Suprapubic skin (tissue), 4 donors: ENCODE measurements around the gene ZNF200. TPM values are rescaled to one million over a fixed set of nuclear protein-coding genes. Genes with fewer than 3 reads are reported as not detected.

Experiments
- DNase-seq, 2 donors: peaks; one replicate each; pipeline ENCODE4 v3.0.0-alpha.2; 2019; ENCODE audit warnings: low spot score in 2 of 2
- H3K27ac ChIP-seq: fragments of 200-600 bp; sonication (generic); one replicate; pipeline ENCODE4 v1.5.1; 2019
- H3K27me3 ChIP-seq: fragments of 200-600 bp; sonication (generic); one replicate; pipeline ENCODE4 v1.5.1; 2019
- H3K36me3 ChIP-seq: fragments of 200-600 bp; sonication (generic); one replicate; pipeline ENCODE4 v1.5.1; 2019
- H3K4me1 ChIP-seq: fragments of 200-600 bp; sonication (generic); one replicate; pipeline ENCODE4 v1.5.1; 2019
- H3K4me3 ChIP-seq: fragments of 200-600 bp; sonication (generic); one replicate; pipeline ENCODE4 v1.5.1; 2019; ENCODE audit warnings: mild to moderate bottlenecking
- H3K9me3 ChIP-seq: fragments of 200-600 bp; sonication (generic); one replicate; pipeline ENCODE4 v1.5.1; 2019
- EP300 ChIP-seq: sonication (generic); formaldehyde crosslinking; IDR thresholded peaks from one replicate; pipeline ENCODE4 v1.6.1; 2017; ENCODE audit warnings: antibody characterized with exemption
- POLR2A ChIP-seq, 2 donors: fragments of 450-650 bp; IDR thresholded peaks; one replicate each; pipeline ENCODE4 v1.6.1; 2017; ENCODE audit warnings: antibody characterized with exemption in 2 of 2, mild to moderate bottlenecking in 2 of 2, moderate library complexity in 2 of 2
- POLR2AphosphoS5 ChIP-seq, 3 donors: sonication (generic); formaldehyde crosslinking; IDR thresholded peaks; one replicate each; pipeline ENCODE4 v1.6.1; 2017; ENCODE audit warnings: antibody characterized with exemption in 3 of 3
- WGBS: methylation state at CpG from one replicate; pipeline ENCODE4 v1.1.5; 2018; 5-methylcytosine and 5-hydroxymethylcytosine counted together
- total RNA-seq, 4 donors: library from RNA; depleted of rRNA; stranded (reverse); fragments of >200 nt; gene quantifications; one replicate each; pipeline ENCODE4 v1.1.0, GENCODE V29; 2016
- TF ChIP-seq, protein P1 (sequence below), 2 donors: fragments of 200-600 bp in 1 of 2; fragments of 450-650 bp in 1 of 2; sonication (generic) in 1 of 2; IDR thresholded peaks; one replicate each; pipeline ENCODE4 v1.5.1; 2016 to 2019; ENCODE audit warnings: antibody characterized with exemption in 2 of 2, mild to moderate bottlenecking in 1 of 2, moderate library complexity in 1 of 2

ZNF200 gene
- total RNA-seq, 4 donors from 2014 or later = 2.6 to 7.7 (median 4.8) TPM

- H3K9me3 ChIP-seq = no peaks in the 10 kb centered on the region
- no peak overlapping the region for H3K27ac ChIP-seq
- TF ChIP-seq POLR2A (IDR thresholded peaks at IDR 0.05) (no peak), EP300 (no peak), POLR2AphosphoS5 (IDR thresholded peaks at IDR 0.05) (no peak)
- TF ChIP-seq, protein P1, sequence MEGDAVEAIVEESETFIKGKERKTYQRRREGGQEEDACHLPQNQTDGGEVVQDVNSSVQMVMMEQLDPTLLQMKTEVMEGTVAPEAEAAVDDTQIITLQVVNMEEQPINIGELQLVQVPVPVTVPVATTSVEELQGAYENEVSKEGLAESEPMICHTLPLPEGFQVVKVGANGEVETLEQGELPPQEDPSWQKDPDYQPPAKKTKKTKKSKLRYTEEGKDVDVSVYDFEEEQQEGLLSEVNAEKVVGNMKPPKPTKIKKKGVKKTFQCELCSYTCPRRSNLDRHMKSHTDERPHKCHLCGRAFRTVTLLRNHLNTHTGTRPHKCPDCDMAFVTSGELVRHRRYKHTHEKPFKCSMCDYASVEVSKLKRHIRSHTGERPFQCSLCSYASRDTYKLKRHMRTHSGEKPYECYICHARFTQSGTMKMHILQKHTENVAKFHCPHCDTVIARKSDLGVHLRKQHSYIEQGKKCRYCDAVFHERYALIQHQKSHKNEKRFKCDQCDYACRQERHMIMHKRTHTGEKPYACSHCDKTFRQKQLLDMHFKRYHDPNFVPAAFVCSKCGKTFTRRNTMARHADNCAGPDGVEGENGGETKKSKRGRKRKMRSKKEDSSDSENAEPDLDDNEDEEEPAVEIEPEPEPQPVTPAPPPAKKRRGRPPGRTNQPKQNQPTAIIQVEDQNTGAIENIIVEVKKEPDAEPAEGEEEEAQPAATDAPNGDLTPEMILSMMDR (IDR thresholded peaks at IDR 0.05) = no peak
- DNase-seq = no peak
- peaks cover 75% of the 10 kb centered on the region for H3K27me3 ChIP-seq
- peaks cover 3% of the 10 kb centered on the region for H3K4me1 ChIP-seq
- H3K4me3 ChIP-seq = no peak overlapping the region
- H3K36me3 ChIP-seq = no peaks in the 10 kb centered on the region
- 77% methylated on average over 7 of the region's 10 CpGs for WGBS
These were observed 39.0 kb downstream of the ZNF200 start for GRCh38 chr16:3195975-3196374.

DNA sequence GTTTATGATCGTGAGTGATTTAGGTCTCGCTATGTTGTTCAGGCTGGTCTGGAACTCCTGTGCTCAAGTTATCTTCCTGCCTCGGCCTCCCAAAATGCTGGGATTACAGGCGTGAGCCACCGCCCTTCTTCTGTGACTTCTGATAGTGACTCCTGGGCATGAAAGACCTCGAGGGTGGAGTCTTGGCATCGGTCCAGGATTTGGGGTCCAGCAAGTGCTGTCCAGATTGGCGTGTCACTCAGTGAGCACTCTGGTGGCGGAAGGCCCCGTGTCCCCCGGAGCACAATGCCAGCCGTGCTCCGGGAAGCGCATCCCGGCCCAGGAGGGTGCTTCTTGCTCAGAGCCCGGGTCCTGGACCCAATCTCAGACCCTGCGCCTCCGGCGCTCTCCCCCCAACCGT, 40.2 kb downstream of the ZNF200 start:
- no peak for DNase-seq
- Histone ChIP-seq H3K4me1 (peaks cover 4% of the 10 kb centered on the region), H3K27me3 (peaks cover 87% of the 10 kb centered on the region), H3K36me3 (no peaks in the 10 kb centered on the region), H3K9me3 (no peaks in the 10 kb centered on the region), H3K27ac (no peak overlapping the region), H3K4me3 (no peak overlapping the region)
- 72% methylated on average over 18 of the region's 20 CpGs for WGBS
- TF ChIP-seq POLR2AphosphoS5 (IDR thresholded peaks at IDR 0.05) = no peak
- TF ChIP-seq, protein P1 (IDR thresholded peaks at IDR 0.05) = no peak
- TF ChIP-seq EP300 = no peak
- no peak for TF ChIP-seq POLR2A (IDR thresholded peaks at IDR 0.05)

DNA sequence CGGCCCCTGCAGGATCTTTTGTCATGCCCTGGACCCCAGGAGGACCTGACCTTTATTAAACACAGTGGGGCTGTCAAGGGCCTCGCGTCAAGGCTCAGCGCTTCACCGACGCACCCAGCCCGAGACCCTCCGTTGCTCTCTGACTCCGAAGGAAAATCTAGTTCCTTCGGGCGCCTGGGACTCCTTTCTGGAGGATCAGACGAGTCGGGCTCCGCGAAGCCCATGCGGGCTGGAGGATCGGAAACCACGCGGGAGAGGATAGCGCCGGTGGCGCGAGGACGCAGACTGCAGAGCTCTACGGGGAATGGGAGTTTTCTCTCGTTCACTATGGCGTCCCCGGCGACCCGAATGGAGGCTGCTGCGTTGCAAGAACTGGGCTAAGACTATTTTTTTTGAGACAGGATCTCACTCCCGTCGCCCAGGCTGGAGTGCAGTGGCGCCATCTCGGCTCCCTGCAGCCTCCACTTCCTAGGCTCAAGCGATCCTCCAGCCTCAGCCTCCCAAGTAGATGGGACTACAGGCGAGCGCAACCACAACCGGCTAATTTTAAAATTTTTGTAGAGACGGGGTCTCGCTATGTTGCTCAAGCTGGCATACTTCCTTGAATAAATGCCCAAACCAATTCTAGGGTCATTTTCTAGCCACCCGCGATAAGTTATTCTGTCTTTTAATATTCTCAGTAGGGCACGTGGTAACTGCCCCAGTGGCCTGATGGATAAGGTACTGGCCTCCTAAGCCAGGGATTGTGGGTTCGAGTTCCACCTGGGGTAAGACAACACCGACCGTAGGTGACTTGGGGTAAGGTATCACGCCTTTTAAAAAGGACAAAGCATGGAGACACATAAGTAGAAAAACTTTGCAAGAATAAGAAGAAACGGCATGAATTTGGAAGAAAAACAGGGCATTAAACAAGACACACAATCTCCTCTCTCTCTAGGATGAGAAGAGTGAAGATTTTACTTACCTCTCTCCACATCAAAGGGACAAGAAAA, 41.4 kb downstream of the ZNF200 start:
- no peak for DNase-seq
- H3K4me3 ChIP-seq = no peak overlapping the region
- H3K27me3 ChIP-seq = peaks cover 94% of the 10 kb centered on the region
- no peak overlapping the region for H3K27ac ChIP-seq
- no peaks in the 10 kb centered on the region for H3K9me3 ChIP-seq
- 63% methylated on average over 44 of the region's 49 CpGs for WGBS
- no peaks in the 10 kb centered on the region for H3K36me3 ChIP-seq
- TF ChIP-seq, protein P1 (IDR thresholded peaks at IDR 0.05) = no peak
- TF ChIP-seq POLR2A (IDR thresholded peaks at IDR 0.05) (no peak), EP300 (no peak), POLR2AphosphoS5 (IDR thresholded peaks at IDR 0.05) (no peak)
- H3K4me1 ChIP-seq = peaks cover 17% of the 10 kb centered on the region

DNA sequence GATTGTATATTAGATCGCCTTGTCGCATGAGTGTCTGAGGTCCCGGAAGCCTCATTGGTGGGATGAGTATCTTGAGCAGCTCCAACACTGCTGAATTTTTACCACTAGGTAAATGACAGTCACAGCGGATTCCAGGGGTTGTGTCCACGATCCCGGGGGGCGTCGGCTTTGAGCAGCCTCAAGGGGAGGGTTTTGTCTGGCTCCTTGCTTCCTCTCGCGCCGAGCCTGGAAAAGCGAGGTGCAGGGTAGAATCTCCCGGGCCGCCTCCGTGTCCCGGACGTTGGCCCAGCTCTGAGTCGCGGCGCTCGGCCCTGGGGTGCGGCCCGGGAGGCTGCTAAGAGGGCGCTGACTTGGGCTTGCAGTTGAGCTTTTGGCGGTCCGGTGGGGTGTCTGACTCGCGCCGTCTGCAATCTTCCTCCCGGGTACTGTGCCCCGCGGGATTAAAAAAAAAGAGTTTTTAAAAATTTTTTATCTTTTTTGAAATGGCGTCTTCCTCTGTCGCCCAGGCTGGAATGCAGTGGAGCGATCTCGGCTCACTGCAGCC, 42.4 kb downstream of the ZNF200 start:
- peaks cover 97% of the 10 kb centered on the region for H3K27me3 ChIP-seq
- peaks cover 22% of the 10 kb centered on the region for H3K4me1 ChIP-seq
- TF ChIP-seq POLR2A (IDR thresholded peaks at IDR 0.05) = no peak
- TF ChIP-seq, protein P1 (IDR thresholded peaks at IDR 0.05) = no peak
- no peak for TF ChIP-seq POLR2AphosphoS5 (IDR thresholded peaks at IDR 0.05)
- TF ChIP-seq EP300 = no peak
- no peaks in the 10 kb centered on the region for H3K9me3 ChIP-seq
- 30% methylated on average over 22 of the region's 36 CpGs for WGBS
- no peaks in the 10 kb centered on the region for H3K36me3 ChIP-seq
- no peak overlapping the region for H3K4me3 ChIP-seq
- H3K27ac ChIP-seq = no peak overlapping the region
- no peak for DNase-seq

DNA sequence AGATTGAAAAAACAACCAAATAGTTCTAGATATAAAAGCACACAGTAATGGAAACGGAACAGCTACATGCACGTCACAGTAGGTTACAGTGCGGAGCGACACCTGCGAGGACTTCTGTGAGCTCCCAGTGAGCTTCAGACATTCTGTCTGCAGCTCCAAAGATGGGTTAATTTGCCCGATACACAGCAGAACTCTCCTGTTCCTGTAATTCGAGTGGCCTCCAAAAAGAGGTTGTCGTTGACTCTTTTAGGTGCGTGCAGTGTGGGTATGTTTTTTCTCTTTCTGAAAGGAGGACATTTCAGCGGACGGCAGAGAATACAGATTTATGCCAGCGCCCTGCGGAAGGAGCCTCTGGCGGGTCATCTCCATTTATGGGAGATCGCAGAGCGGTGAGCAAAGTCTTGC, 44.0 kb downstream of the ZNF200 start:
- Histone ChIP-seq H3K27ac (no peak overlapping the region), H3K4me1 (peaks cover 22% of the 10 kb centered on the region), H3K36me3 (no peaks in the 10 kb centered on the region), H3K4me3 (no peak overlapping the region), H3K27me3 (peaks cover 100% of the 10 kb centered on the region), H3K9me3 (no peaks in the 10 kb centered on the region)
- peak in 1 of 2 donors; percentile 67 for DNase-seq
- WGBS = 13% methylated on average over 16 of the region's 16 CpGs
- TF ChIP-seq, protein P1 (IDR thresholded peaks at IDR 0.05) = no peak
- no peak for TF ChIP-seq POLR2AphosphoS5 (IDR thresholded peaks at IDR 0.05)
- no peak for TF ChIP-seq EP300
- TF ChIP-seq POLR2A (IDR thresholded peaks at IDR 0.05) = no peak
